ENCODE data around the gene VPS13C. TPM values are rescaled to one million over a fixed set of nuclear protein-coding genes. Genes with fewer than 3 reads are reported as not detected.

Gene VPS13C
- polyA plus RNA-seq, 1 experiment: 6.0 TPM

- ChIA-PET POLR2A (no interaction called here), CTCF (interaction anchor here (0.9 to 1.2 kb wide), 2 partner anchors 19 to 1227 kb away, joined by 3 read pairs; no protein-coding TSS in a partner anchor)
- no peak for DNase-seq (ENCODE audit: low read depth)
- no peak overlapping the region for H3K4me3 ChIP-seq (ENCODE audit: low read depth, low read length)
- no peaks in the 10 kb centered on the region for H3K36me3 ChIP-seq (ENCODE audit: control insufficient read depth, insufficient read depth, low read length)
- TF ChIP-seq CTCF (IDR thresholded peaks at IDR 0.05; ENCODE audit: insufficient read depth, low read depth, low read length): no peak
- no peaks in the 10 kb centered on the region; the same call in 1 of the 2 replicates for H3K27me3 ChIP-seq (ENCODE audit: control insufficient read depth, insufficient read depth, low read length)
Measured at GRCh38 chr15:61812476-61812875, 247.8 kb downstream of the VPS13C start.

- Histone ChIP-seq H3K27me3 (ENCODE audit: control insufficient read depth, insufficient read depth, low read length) (no peaks in the 10 kb centered on the region; the same call in 1 of the 2 replicates), H3K4me3 (ENCODE audit: low read depth, low read length) (no peak overlapping the region), H3K36me3 (ENCODE audit: control insufficient read depth, insufficient read depth, low read length) (no peaks in the 10 kb centered on the region)
- POLR2A ChIA-PET: no interaction called here
- no peak for TF ChIP-seq CTCF (IDR thresholded peaks at IDR 0.05; ENCODE audit: insufficient read depth, low read depth, low read length)
- no peak for DNase-seq (ENCODE audit: low read depth)
- CTCF ChIA-PET: interaction anchor here (0.9 kb wide), 1 partner anchor 19 kb away, joined by 3 read pairs; no protein-coding TSS in a partner anchor
Measured at GRCh38 chr15:61811952-61812351, 248.3 kb downstream of the VPS13C start.

- TF ChIP-seq CTCF (IDR thresholded peaks at IDR 0.05; ENCODE audit: insufficient read depth, low read depth, low read length): no peak
- Histone ChIP-seq H3K27me3 (ENCODE audit: control insufficient read depth, insufficient read depth, low read length) (no peaks in the 10 kb centered on the region), H3K36me3 (ENCODE audit: control insufficient read depth, insufficient read depth, low read length) (no peaks in the 10 kb centered on the region), H3K4me3 (ENCODE audit: low read depth, low read length) (no peak overlapping the region)
- ChIA-PET CTCF (no interaction called here), POLR2A (no interaction called here)
- no peak for DNase-seq (ENCODE audit: low read depth)
Measured at GRCh38 chr15:61809216-61809615, 251.0 kb downstream of the VPS13C start.

- no peaks in the 10 kb centered on the region for H3K36me3 ChIP-seq (ENCODE audit: control insufficient read depth, insufficient read depth, low read length)
- no peak overlapping the region for H3K4me3 ChIP-seq (ENCODE audit: low read depth, low read length)
- H3K27me3 ChIP-seq (ENCODE audit: control insufficient read depth, insufficient read depth, low read length): no peaks in the 10 kb centered on the region
- POLR2A ChIA-PET: no interaction called here
- DNase-seq (ENCODE audit: low read depth): no peak
- CTCF ChIA-PET: interaction anchor here (1.1 to 1.3 kb wide), 2 partner anchors 24 to 27 kb away, joined by 3 read pairs; no protein-coding TSS in a partner anchor
- TF ChIP-seq CTCF (IDR thresholded peaks at IDR 0.05; ENCODE audit: insufficient read depth, low read depth, low read length): no peak
Measured at GRCh38 chr15:61807281-61807929, 252.8 kb downstream of the VPS13C start.

Other genes starting within 250 kb of the VPS13C start
- gene C2CD4A, start 6.5 kb upstream of the VPS13C start, polyA plus RNA-seq (2011; rRNA removed): not detected in 2 replicates
- not detected in 2 replicates for gene C2CD4B, start 104.8 kb upstream of the VPS13C start, polyA plus RNA-seq (2011; rRNA removed)

Measured in BJ (cell line).